Measurements from ENCODE around the gene SF3A2. TPM values are rescaled to one million over a fixed set of nuclear protein-coding genes. Genes with fewer than 3 reads are reported as not detected.

The SF3A2 gene
- total RNA-seq (129 and 140 TPM in 2 replicates), polyA plus RNA-seq (98.2 and 113 TPM in 2 replicates), polyA minus RNA-seq (87.9 and 151 TPM in 2 replicates)
- 25.0 TPM for total RNA-seq (2013)

GRCh38 chr19:2236314-2237050 is at the start of gene SF3A2, which contains the start of gene PLEKHJ1:
Gene SF3A2, plus strand, starts transcription at chr19:2236824. Its CDS starts 6,595 bp downstream, at chr19:2243419.
Gene PLEKHJ1, minus strand, starts transcription at chr19:2236329. Its CDS starts 81 bp downstream, at chr19:2236248.
- Histone ChIP-seq H4K20me1 (ENCODE audit: control insufficient read depth, insufficient read depth, low read length, poor library complexity, severe bottlenecking) (peaks cover 90% of the 10 kb centered on the region), H3K4me1 (ENCODE audit: control insufficient read depth in 2 of 2, insufficient read depth in 2 of 2, low read length in 2 of 2) (peaks cover 46 to 66% of the 10 kb centered on the region in 2 donors), H3K36me3 (replicated peaks in 1 of 2; ENCODE audit: control extremely low read depth in 1 of 2, control insufficient read depth in 1 of 2, extremely low read depth in 1 of 2, insufficient read depth in 2 of 2, low read length in 1 of 2) (peaks cover 0 to 38% of the 10 kb centered on the region in 2 experiments), H3K4me3 (ENCODE audit: control extremely low read depth in 1 of 5, extremely low read depth in 1 of 5, insufficient read depth in 1 of 5, low read depth in 2 of 5, low read length in 4 of 5) (peak within 1 kb of the TSS; percentile 19 to 94 (median 70)), H3K27ac (ENCODE audit: low read length in 2 of 2) (peak within 1 kb of the TSS; percentile 97 to 99), H3K9me3 (ENCODE audit: control extremely low read depth in 1 of 3, control insufficient read depth in 2 of 3, insufficient read depth in 1 of 3, low read length in 2 of 3) (peaks cover 0 to 6% (median 0%) of the 10 kb centered on the region in 3 donors), H3K9ac (ENCODE audit: low read length) (peak within 1 kb of the TSS; percentile 89), H3K4me2 (replicated peaks; ENCODE audit: low read depth, low read length, poor library complexity, severe bottlenecking) (peak within 1 kb of the TSS; percentile 86), H2AFZ (ENCODE audit: insufficient read depth, low read depth, low read length, poor library complexity, severe bottlenecking) (peak within 1 kb of the TSS; percentile 88), H3K79me2 (ENCODE audit: control insufficient read depth, insufficient read depth, low read length) (peaks cover 90% of the 10 kb centered on the region), H3K27me3 (replicated peaks in 1 of 4; ENCODE audit: control extremely low read depth in 1 of 4, control insufficient read depth in 3 of 4, insufficient read depth in 4 of 4, low read length in 3 of 4) (no peaks in the 10 kb centered on the region)
- H3K4me1 Mint-ChIP-seq: peaks cover 65% of the 10 kb centered on the region
- under 1% methylated on average over 80 of the region's 80 CpGs for WGBS (ENCODE audit: insufficient coverage)
- TF ChIP-seq EZH2 (IDR thresholded peaks at IDR 0.05; ENCODE audit: borderline replicate concordance, insufficient read depth, low read depth, low read length, poor library complexity, severe bottlenecking): no peak
- peak; percentile 98 for TF ChIP-seq CTCF (IDR thresholded peaks at IDR 0.05)
- peak; percentile 99 for DNase-seq
- intact Hi-C loops (cut with micrococcal nuclease): loop anchor here (1.0 to 2.0 kb wide), 13 partner anchors 12 to 238 kb away; partner anchors contain the start of genes AP3D1, LMNB2 and TIMM13
- POLR2A ChIA-PET: interaction anchor here (0.6 to 2.0 kb wide), 10 partner anchors 13 to 84 kb away, joined by 3 to 8 read pairs (median 4); no protein-coding TSS in a partner anchor
- no peaks in the 10 kb centered on the region for H3K9me3 Mint-ChIP-seq (ENCODE audit: insufficient read depth)
- H3K27me3 Mint-ChIP-seq: no peaks in the 10 kb centered on the region
- H3K27ac Mint-ChIP-seq: peak within 1 kb of the TSS; percentile 98
- CTCF ChIA-PET: interaction anchor here (0.6 to 5.2 kb wide), 21 partner anchors 16 to 344 kb away, joined by 3 to 31 read pairs (median 5); partner anchors contain the start of gene AP3D1
- H3K4me3 Mint-ChIP-seq: peak within 1 kb of the TSS; percentile 93
- ATAC-seq (ENCODE audit: low read depth): peak; percentile 83
